Heart left ventricle (tissue), 16 donors: ENCODE data around the gene TLCD1. TPM values are rescaled to one million over a fixed set of nuclear protein-coding genes. Genes with fewer than 3 reads are reported as not detected.
A peak's percentile ranks its signal among the peaks of the same experiment; 100 is the strongest.

Experiments
- ATAC-seq, 4 donors: fragments of 200-7000 bp; cut with Tn5 transposase; one replicate each; pipeline ENCODE4 v1.9.1; 2020 to 2022; ENCODE audit warnings: moderate library complexity in 4 of 4, mild to moderate bottlenecking in 3 of 4, moderate number of reproducible peaks in 1 of 4
- DNase-seq, 5 donors: peaks; one replicate each; pipeline ENCODE4 v3.0.0-alpha.2; 2020
- H3K27ac ChIP-seq, 12 donors: fragments of 200-600 bp; sonication (generic) in 4 of 12; one replicate each; pipeline versions ENCODE4 v1.5.0 to v1.8.0; 2016 to 2022; ENCODE audit warnings: mild to moderate bottlenecking in 2 of 12
- H3K27me3 ChIP-seq, 9 donors: fragments of 200-600 bp; sonication (generic) in 2 of 9; one replicate each; pipeline versions ENCODE4 v1.5.1 to v1.8.0; 2016 to 2022; ENCODE audit warnings: mild to moderate bottlenecking in 3 of 9
- H3K36me3 ChIP-seq, 9 donors: fragments of 200-600 bp; sonication (generic) in 2 of 9; one replicate each; pipeline versions ENCODE4 v1.5.0 to v1.8.0; 2018 to 2022; ENCODE audit warnings: mild to moderate bottlenecking in 2 of 9
- H3K4me1 ChIP-seq, 12 donors: fragments of 200-600 bp; sonication (generic) in 4 of 12; one replicate each; pipeline versions ENCODE4 v1.5.0 to v1.8.0; 2016 to 2022; ENCODE audit warnings: mild to moderate bottlenecking in 3 of 12
- H3K4me3 ChIP-seq, 12 donors: fragments of 200-600 bp; sonication (generic) in 4 of 12; one replicate each; pipeline versions ENCODE4 v1.5.0 to v1.8.0; 2017 to 2022; ENCODE audit warnings: mild to moderate bottlenecking in 9 of 12, moderate library complexity in 4 of 12
- H3K9me3 ChIP-seq, 12 donors: fragments of 200-600 bp; sonication (generic) in 4 of 12; one replicate each; pipeline versions ENCODE4 v1.5.0 to v1.8.0; 2016 to 2022; ENCODE audit warnings: mild to moderate bottlenecking in 1 of 12
- POLR2A ChIP-seq, 2 donors: fragments of 450-650 bp; IDR thresholded peaks; one replicate each; pipeline ENCODE4 v1.6.1; 2017; ENCODE audit warnings: antibody characterized with exemption in 2 of 2, mild to moderate bottlenecking in 2 of 2, moderate library complexity in 2 of 2
- WGBS, 4 donors: extraction: QIAGEN DNeasy Blood & Tissue Kit in 2 of 4; methylation state at CpG; one replicate each; pipeline versions ENCODE4 v1.1.5 to v1.1.7; 2013 to 2018; 5-methylcytosine and 5-hydroxymethylcytosine counted together
- intact Hi-C, 10 donors: fragments of 100-400 bp; cut with DNase I; formaldehyde crosslinking; loops; one replicate each; pipeline versions ENCODE4 v1.11.1 to v1.14.2; 2022
- polyA plus RNA-seq, 2 donors: library from polyadenylated mRNA; stranded (reverse); fragments of 200-250 nt; gene quantifications; one replicate each; pipeline ENCODE4 v1.2.3, GENCODE V29; 2013
- total RNA-seq, 9 donors: library from RNA; depleted of rRNA in 2 of 9; stranded (reverse); fragments of >200 nt in 2 of 9; fragmentation: NEBNext Ultra II Directional in 3 of 9; extraction: Animal tissue kit (Norgen Biotek cat#: 25700) in 3 of 9; gene quantifications; one replicate each; pipeline versions ENCODE4 v1.1.0 to v1.2.4, GENCODE V29; 2016 to 2023
- TF ChIP-seq, protein P1 (sequence below), 12 donors: fragments of 200-600 bp; sonication (generic) in 4 of 12; IDR thresholded peaks; one replicate each; pipeline versions ENCODE4 v1.5.0 to v1.8.0; 2018 to 2022; ENCODE audit warnings: antibody characterized with exemption in 12 of 12, mild to moderate bottlenecking in 5 of 12
- donor health status: ischemic (EF 13 %, LVEDD 7.1; RV severe dilation, severe dysfunction).
- donor health status: healthy with polysubstance abuse.
- donor health status: DM: no; HTN: yes; CAD: no.
- donor health status: DM: no; HTN: no; CAD: no.
- donor health status: ischemic (EF 25% LVEDD 6.9; RV normal size, moderate dysfunction).
- donor health status: ischemic (EF 25% LVEDD 5.7; RV mildly dilated, moderate dysfunction).
- donor health status: healthy.
- donor health status: DM: yes; HTN: yes; CAD: no.
- donor health status: ischemic (EF 35%, LVEDD 5.7; RV mildly dilated, moderate dysfunction).
- donor health status: nonischemic (EF 11% LVEDD 7.7; RV severe dilation, severe dysfunction).
- donor health status: DM: yes; HTN: yes; CAD: no.
- donor health status: PGD.
- donor health status: ischemic (EF 29% LVEDD 5.4; RV normal size, mild dysfunction).
- donor health status: nonischemic (EF 23%, LVEDD 6.1; RV moderate dilation, normal function).

The TLCD1 gene
- total and polyA plus RNA-seq, 11 donors, result 0.52 to 11.7 (median 1.8) TPM

DNA sequence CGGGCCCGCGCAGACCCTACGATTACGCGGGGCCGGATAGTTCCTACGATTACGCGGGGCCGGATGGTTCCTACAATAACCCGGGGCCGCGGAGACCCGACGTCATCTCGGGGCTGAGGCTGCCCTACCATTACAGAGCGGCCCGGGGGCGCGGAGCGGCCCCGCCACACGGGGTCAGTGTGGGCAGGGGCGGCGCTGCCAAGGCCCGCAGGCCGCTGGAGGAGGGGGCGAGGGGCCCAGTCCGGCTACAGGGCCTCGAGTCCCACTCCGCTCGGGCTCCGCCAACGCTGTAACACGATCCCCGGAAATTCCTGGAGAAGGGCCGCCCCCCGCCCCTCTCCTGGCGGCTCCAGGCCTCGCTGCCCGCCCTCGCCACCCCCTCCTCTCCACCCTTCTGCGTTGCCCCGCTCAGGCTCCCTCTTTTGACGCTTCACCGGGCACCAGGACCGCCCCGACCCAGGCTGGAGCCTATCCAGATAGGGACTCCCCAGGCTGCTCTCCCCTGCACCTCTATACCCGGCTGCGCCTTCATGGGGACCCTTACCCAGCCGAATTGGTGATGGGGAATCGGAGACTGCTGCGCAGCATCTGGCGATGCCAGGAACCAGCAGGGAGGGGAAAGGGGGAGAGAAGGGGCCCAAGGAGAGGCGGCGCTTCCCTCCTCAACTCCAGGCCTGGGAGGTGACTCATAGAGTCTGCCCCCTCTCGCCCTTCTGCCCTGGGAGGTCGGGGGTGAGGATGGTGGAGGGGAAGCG is 8.3 kb downstream of the TLCD1 start, which contains the start of gene RAB34:
RAB34 (minus strand) TSS at position 291 of the 755 bp plus-strand sequence. CDS start 602 bp downstream, outside the sequence.
- H3K4me3 ChIP-seq, result peak within 1 kb of the TSS; percentile 41 to 92 (median 74)
- WGBS, 4 donors, result 8 to 36% (median 13%) methylated on average over 11 to 60 of the region's 60 CpGs
- H3K4me1 ChIP-seq, result peaks cover 0 to 61% (median 41%) of the 10 kb centered on the region in 12 donors
- ATAC-seq, result peak in 3 of 4 donors; percentile 18 to 28 (median 23)
- peaks cover 0 to 18% (median 0%) of the 10 kb centered on the region in 9 donors for H3K27me3 ChIP-seq
- TF ChIP-seq POLR2A (IDR thresholded peaks at IDR 0.05), result peak in 1 of 2 donors; percentile 29
- TF ChIP-seq, protein P1, sequence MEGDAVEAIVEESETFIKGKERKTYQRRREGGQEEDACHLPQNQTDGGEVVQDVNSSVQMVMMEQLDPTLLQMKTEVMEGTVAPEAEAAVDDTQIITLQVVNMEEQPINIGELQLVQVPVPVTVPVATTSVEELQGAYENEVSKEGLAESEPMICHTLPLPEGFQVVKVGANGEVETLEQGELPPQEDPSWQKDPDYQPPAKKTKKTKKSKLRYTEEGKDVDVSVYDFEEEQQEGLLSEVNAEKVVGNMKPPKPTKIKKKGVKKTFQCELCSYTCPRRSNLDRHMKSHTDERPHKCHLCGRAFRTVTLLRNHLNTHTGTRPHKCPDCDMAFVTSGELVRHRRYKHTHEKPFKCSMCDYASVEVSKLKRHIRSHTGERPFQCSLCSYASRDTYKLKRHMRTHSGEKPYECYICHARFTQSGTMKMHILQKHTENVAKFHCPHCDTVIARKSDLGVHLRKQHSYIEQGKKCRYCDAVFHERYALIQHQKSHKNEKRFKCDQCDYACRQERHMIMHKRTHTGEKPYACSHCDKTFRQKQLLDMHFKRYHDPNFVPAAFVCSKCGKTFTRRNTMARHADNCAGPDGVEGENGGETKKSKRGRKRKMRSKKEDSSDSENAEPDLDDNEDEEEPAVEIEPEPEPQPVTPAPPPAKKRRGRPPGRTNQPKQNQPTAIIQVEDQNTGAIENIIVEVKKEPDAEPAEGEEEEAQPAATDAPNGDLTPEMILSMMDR (IDR thresholded peaks at IDR 0.05), result peak in 7 of 12 donors; percentile 16 to 49 (median 28)
- H3K27ac ChIP-seq, result peak within 1 kb of the TSS; percentile 66 to 96 (median 90)
- no peaks in the 10 kb centered on the region for H3K9me3 ChIP-seq
- intact Hi-C loops, result loop anchor here in 3 of 10 donors (2.0 to 10.0 kb wide), 3 partner anchors 53 to 73 kb away; partner anchors contain the start of genes BLTP2 (in 2 of the 3), SDF2 (in 1 of the 3) and SUPT6H (in 1 of the 3)
- H3K36me3 ChIP-seq, result peaks cover 0 to 41% (median 32%) of the 10 kb centered on the region in 9 donors
- peak; percentile 76 to 84 (median 80) for DNase-seq

- H3K9me3 ChIP-seq, result no peaks in the 10 kb centered on the region
- ATAC-seq, result no peak
- H3K36me3 ChIP-seq, result peaks cover 0 to 33% (median 24%) of the 10 kb centered on the region in 9 donors
- peaks cover 0 to 18% (median 0%) of the 10 kb centered on the region in 9 donors for H3K27me3 ChIP-seq
- TF ChIP-seq POLR2A (IDR thresholded peaks at IDR 0.05), result no peak
- TF ChIP-seq, protein P1 (IDR thresholded peaks at IDR 0.05), result no peak
- peak overlapping the region; percentile 41 to 92 (median 72) for H3K4me3 ChIP-seq
- intact Hi-C loops, result loop anchor here in 2 of 10 donors (5.0 to 10.0 kb wide), 2 partner anchors 52 to 70 kb away; partner anchors contain the start of genes BLTP2 (in 1 of the 2), SDF2 (in 1 of the 2) and SUPT6H (in 1 of the 2)
- DNase-seq, result peak in 4 of 5 donors; percentile 36 to 74 (median 49)
- H3K4me1 ChIP-seq, result peaks cover 0 to 59% (median 41%) of the 10 kb centered on the region in 12 donors
- H3K27ac ChIP-seq, result peak overlapping the region; percentile 66 to 96 (median 90)
- 9 to 22% (median 13%) methylated on average over 27 to 63 of the region's 63 CpGs for WGBS, 4 donors
Observed at GRCh38 chr17:28716740-28717577, 9.1 kb downstream of the TLCD1 start.

GRCh38 chr17:28715217-28715616 is 10.8 kb downstream of the TLCD1 start:
- peaks cover 0 to 56% (median 31%) of the 10 kb centered on the region in 12 donors for H3K4me1 ChIP-seq
- 95 to 98% (median 96%) methylated on average over 2 of the region's 2 CpGs for WGBS, 4 donors
- DNase-seq, result no peak

More at GRCh38 chr17:28715217-28715616, 10.8 kb downstream of the TLCD1 start:
- Histone ChIP-seq H3K27me3 (peaks cover 0 to 18% (median 0%) of the 10 kb centered on the region in 9 donors), H3K4me3 (no peak overlapping the region), H3K27ac (no peak overlapping the region), H3K36me3 (peaks cover 0 to 20% (median 11%) of the 10 kb centered on the region in 9 donors), H3K9me3 (no peaks in the 10 kb centered on the region)
- ATAC-seq, result no peak
- intact Hi-C loops, result loop anchor here in 2 of 10 donors (5.0 to 10.0 kb wide), 2 partner anchors 50 to 68 kb away; partner anchors contain the start of genes BLTP2 (in 1 of the 2), SDF2 (in 1 of the 2) and SUPT6H (in 1 of the 2)
- TF ChIP-seq, protein P1 (IDR thresholded peaks at IDR 0.05), result no peak
- no peak for TF ChIP-seq POLR2A (IDR thresholded peaks at IDR 0.05)
